GM20000 (cell line): Measurements from ENCODE around the gene ABCC12.
"Not testable (repeated sequence)": the region's sequence is repeated elsewhere in the genome, so short reads cannot be mapped to it uniquely, and the experiment has no call there.

Experiments used
- DNase-seq: peaks from one replicate; pipeline ENCODE4 v3.0.0; 2012; ENCODE audit warnings: low spot score
- CTCF ChIP-seq: IDR thresholded peaks from 2 replicates; pipeline ENCODE4 v1.5.1; 2012; ENCODE audit warnings: mild to moderate bottlenecking, control low read depth; ENCODE audit errors: extremely low read depth, missing control alignments

Gene ABCC12

GRCh38 chr16:48176635-48177408, 21.0 kb upstream of the ABCC12 start:
- no peak for DNase-seq
- TF ChIP-seq CTCF: no peak

DNA sequence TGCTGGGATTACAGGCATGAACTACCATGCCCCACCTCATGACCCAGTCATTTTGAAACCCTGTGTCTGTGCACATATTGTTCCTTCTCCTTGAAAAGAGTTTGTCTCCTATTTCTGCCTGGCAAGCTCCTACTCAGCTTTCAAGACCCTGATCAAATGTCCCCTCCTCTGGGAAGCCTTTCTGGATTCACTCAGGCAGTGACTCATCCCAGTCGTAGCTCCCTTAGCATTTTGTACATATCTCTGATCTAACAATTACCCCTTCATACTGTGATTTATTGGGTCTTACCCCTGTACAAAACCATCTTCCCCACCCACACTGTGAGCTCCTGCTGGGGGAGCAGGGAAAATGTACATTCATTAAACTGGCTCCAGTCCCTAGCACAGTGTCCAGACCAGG, 18.1 kb upstream of the ABCC12 start:
- no peak for DNase-seq
- no peak for TF ChIP-seq CTCF

DNA sequence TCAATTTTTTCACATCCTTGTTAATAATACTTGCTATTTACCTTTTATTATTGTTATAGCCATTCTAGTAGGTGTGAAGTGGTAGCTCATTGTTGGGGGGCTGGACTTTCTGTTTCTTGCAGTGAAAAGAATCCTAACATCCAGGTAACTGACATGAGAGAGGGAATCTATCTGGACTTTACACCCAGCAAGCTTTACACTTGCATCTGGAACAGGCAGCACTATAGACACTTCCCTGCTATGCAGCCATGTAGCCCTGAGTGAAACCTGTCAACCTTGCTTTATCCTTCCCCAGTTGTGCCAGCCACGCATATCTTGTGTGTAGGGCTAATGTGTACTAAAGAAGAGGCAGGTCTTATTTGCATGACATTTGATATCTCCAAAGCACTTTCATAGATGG, 16.9 kb upstream of the ABCC12 start:
- DNase-seq: no peak
- no peak for TF ChIP-seq CTCF

DNA sequence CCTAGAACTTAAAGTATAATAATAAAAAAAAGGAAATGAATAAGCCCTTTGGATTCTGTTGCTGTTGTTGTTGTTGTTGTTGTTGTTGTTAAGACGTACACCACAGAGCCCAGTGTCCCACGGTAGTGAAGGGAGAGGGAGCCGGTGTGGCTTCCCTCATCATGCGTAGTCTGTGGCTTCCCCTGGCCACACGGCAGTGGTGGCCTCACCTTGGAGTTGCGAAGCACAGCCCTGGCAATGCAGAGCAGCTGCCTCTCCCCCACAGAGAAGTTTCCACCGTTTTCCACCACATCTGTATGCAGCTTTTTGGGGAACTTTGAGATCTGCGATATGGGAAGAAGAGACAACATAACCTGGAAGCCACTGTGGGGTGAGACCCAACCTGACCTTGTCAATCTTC, 14.1 kb upstream of the ABCC12 start:
- DNase-seq: no peak
- no peak for TF ChIP-seq CTCF

- DNase-seq: no peak
- TF ChIP-seq CTCF: no peak
Measured at GRCh38 chr16:48168075-48168474, 12.3 kb upstream of the ABCC12 start.

GRCh38 chr16:48166617-48167016, 10.8 kb upstream of the ABCC12 start:
- DNase-seq: not testable (repeated sequence)

GRCh38 chr16:48165961-48166578, 10.3 kb upstream of the ABCC12 start:
- TF ChIP-seq CTCF: no peak
- no peak for DNase-seq
